Measurements from ENCODE around the gene KCNQ1.

GRCh38 chr11:2653930-2654739 is 209.3 kb downstream of the KCNQ1 start:
- TF ChIP-seq EZH2 (IDR thresholded peaks at IDR 0.05; ENCODE audit: low read length): no peak
- TF ChIP-seq, protein P1, sequence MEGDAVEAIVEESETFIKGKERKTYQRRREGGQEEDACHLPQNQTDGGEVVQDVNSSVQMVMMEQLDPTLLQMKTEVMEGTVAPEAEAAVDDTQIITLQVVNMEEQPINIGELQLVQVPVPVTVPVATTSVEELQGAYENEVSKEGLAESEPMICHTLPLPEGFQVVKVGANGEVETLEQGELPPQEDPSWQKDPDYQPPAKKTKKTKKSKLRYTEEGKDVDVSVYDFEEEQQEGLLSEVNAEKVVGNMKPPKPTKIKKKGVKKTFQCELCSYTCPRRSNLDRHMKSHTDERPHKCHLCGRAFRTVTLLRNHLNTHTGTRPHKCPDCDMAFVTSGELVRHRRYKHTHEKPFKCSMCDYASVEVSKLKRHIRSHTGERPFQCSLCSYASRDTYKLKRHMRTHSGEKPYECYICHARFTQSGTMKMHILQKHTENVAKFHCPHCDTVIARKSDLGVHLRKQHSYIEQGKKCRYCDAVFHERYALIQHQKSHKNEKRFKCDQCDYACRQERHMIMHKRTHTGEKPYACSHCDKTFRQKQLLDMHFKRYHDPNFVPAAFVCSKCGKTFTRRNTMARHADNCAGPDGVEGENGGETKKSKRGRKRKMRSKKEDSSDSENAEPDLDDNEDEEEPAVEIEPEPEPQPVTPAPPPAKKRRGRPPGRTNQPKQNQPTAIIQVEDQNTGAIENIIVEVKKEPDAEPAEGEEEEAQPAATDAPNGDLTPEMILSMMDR (optimal IDR thresholded peaks at IDR 0.05 in 1 of 3, IDR thresholded peaks at IDR 0.05 in 1 of 3, conservative IDR thresholded peaks at IDR 0.05 in 1 of 3; ENCODE audit: extremely low read depth in 1 of 3, insufficient read depth in 2 of 3, low read length in 3 of 3): no peak

All from keratinocyte (primary cell).